Prostate gland (tissue), 2 donors: Measurements from ENCODE around the gene KCNAB1.

ENCODE experiments used
- CTCF ChIP-seq, 4 experiments: fragments of 200-600 bp in 2 of 4; fragments of 450-650 bp in 2 of 4; sonication (generic) in 2 of 4; IDR thresholded peaks; 1 replicate in 3 of 4; 2 replicates in 1 of 4; pipeline ENCODE4 v1.5.1; 2016 to 2019; ENCODE audit warnings: antibody characterized with exemption in 4 of 4, mild to moderate bottlenecking in 2 of 4, moderate library complexity in 2 of 4
- POLR2A ChIP-seq: fragments of 450-650 bp; IDR thresholded peaks from one replicate; pipeline ENCODE4 v1.6.1; 2016; ENCODE audit warnings: antibody characterized with exemption, mild to moderate bottlenecking
- POLR2AphosphoS5 ChIP-seq: sonication (generic); formaldehyde crosslinking; IDR thresholded peaks from one replicate; pipeline ENCODE4 v1.6.1; 2017; ENCODE audit warnings: antibody characterized with exemption

- TF ChIP-seq CTCF (IDR thresholded peaks at IDR 0.05) (no peak), POLR2A (no peak), POLR2AphosphoS5 (no peak)
Observed at GRCh38 chr3:156140001-156140595, 19.7 kb downstream of the KCNAB1 start.
